CD4-positive, alpha-beta T cell (primary cell): Measurements from ENCODE around the gene WDR54. TPM values are rescaled to one million over a fixed set of nuclear protein-coding genes. Genes with fewer than 3 reads are reported as not detected.

Source experiments
- ATAC-seq: fragments of 200-7000 bp; cut with Tn5 transposase; one replicate; pipeline ENCODE4 v1.10.0; 2022; ENCODE audit warnings: mild to moderate bottlenecking; ENCODE audit not compliant: poor library complexity
- CTCF ChIA-PET: fragments of 350-600 bp; sonication (Branson Sonifier 250); formaldehyde crosslinking; loops from one replicate; lab custom pipeline; 2021; ENCODE audit warnings: antibody characterized with exemption, inconsistent platforms; lab: Charles Lee
- POLR2A ChIA-PET: fragments of 350-600 bp; sonication (Branson Sonifier 250); formaldehyde crosslinking; loops from one replicate; lab custom pipeline; 2021; ENCODE audit warnings: antibody characterized with exemption, inconsistent platforms; lab: Charles Lee
- DNase-seq, 14 experiments: peaks; one replicate each; pipeline ENCODE4 v3.0.0-alpha.2; 2013 to 2020; ENCODE audit warnings: mixed read lengths in 2 of 14
- H3K27ac ChIP-seq, 2 donors: one replicate each; pipeline versions ENCODE4 v1.5.1 to v1.7.0; 2013; ENCODE audit warnings: low read length in 2 of 2, low read depth in 1 of 2, mild to moderate bottlenecking in 1 of 2
- H3K27me3 ChIP-seq, 2 experiments: 1 replicate in 1 of 2; 2 replicates in 1 of 2; pipeline versions ENCODE4 v1.6.1 to v1.7.0; 2013; ENCODE audit warnings: low read length in 2 of 2, control low read depth in 1 of 2, mild to moderate bottlenecking in 1 of 2, moderate library complexity in 1 of 2; ENCODE audit not compliant: insufficient read depth in 2 of 2, control insufficient read depth in 1 of 2
- H3K36me3 ChIP-seq: one replicate; pipeline ENCODE4 v1.6.1; 2013; ENCODE audit warnings: low read length, control low read depth; ENCODE audit not compliant: insufficient read depth
- H3K4me1 ChIP-seq: one replicate; pipeline ENCODE4 v1.6.1; 2013; ENCODE audit warnings: low read length, control low read depth; ENCODE audit not compliant: insufficient read depth
- H3K4me3 ChIP-seq: one replicate; pipeline ENCODE4 v1.5.1; 2013; ENCODE audit warnings: mild to moderate bottlenecking, low read length, moderate library complexity
- H3K9me3 ChIP-seq, 2 experiments: 1 replicate in 1 of 2; 2 replicates in 1 of 2; pipeline versions ENCODE4 v1.6.1 to v1.7.0; 2013; ENCODE audit warnings: low read length in 2 of 2, mild to moderate bottlenecking in 2 of 2, control low read depth in 1 of 2, moderate library complexity in 1 of 2; ENCODE audit not compliant: control insufficient read depth in 1 of 2, insufficient read depth in 1 of 2
- H3K27ac Mint-ChIP-seq: one replicate; pipeline ENCODE4 v1.8.0; 2020; ENCODE audit warnings: mixed read lengths
- H3K27me3 Mint-ChIP-seq: one replicate; pipeline ENCODE4 v1.8.0; 2021; ENCODE audit warnings: mixed read lengths
- H3K36me3 Mint-ChIP-seq: one replicate; pipeline ENCODE4 v1.8.0; 2021; ENCODE audit warnings: low read depth, mixed read lengths
- H3K4me1 Mint-ChIP-seq: one replicate; pipeline ENCODE4 v1.8.0; 2021; ENCODE audit warnings: low read depth, mixed read lengths
- H3K4me3 Mint-ChIP-seq: one replicate; pipeline ENCODE4 v1.8.0; 2020; ENCODE audit warnings: mild to moderate bottlenecking, mixed read lengths
- H3K9me3 Mint-ChIP-seq: one replicate; pipeline ENCODE4 v1.8.0; 2020; ENCODE audit warnings: mixed read lengths
- intact Hi-C, 2 experiments: fragments of 100-400 bp; cut with DNase I in 1 of 2; cut with micrococcal nuclease in 1 of 2; formaldehyde crosslinking; loops; one replicate each; pipeline versions ENCODE4 v1.15.1 to v1.9.0; 2023 to 2025; cut with DNase I, micrococcal nuclease
- polyA plus RNA-seq, 2 donors: library from polyadenylated mRNA; unstranded; fragments of 120-200 nt; gene quantifications; one replicate each; pipeline ENCODE4 v1.2.1, GENCODE V29; 2013
- total RNA-seq, 174 experiments: library from RNA in 2 of 174; stranded (reverse) in 2 of 174; gene quantifications; one replicate each; pipeline ENCODE4 v1.2.3 and lab custom pipeline; 2021 to 2026
- TF ChIP-seq, protein P1 (sequence below): fragments of 200-600 bp; IDR thresholded peaks from one replicate; pipeline ENCODE4 v1.8.0; 2022; ENCODE audit warnings: antibody characterized with exemption, mild to moderate bottlenecking

WDR54 gene, protein sequence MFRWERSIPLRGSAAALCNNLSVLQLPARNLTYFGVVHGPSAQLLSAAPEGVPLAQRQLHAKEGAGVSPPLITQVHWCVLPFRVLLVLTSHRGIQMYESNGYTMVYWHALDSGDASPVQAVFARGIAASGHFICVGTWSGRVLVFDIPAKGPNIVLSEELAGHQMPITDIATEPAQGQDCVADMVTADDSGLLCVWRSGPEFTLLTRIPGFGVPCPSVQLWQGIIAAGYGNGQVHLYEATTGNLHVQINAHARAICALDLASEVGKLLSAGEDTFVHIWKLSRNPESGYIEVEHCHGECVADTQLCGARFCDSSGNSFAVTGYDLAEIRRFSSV
- 10 to 100 TPM; 21.7 to 25.1 TPM for total RNA-seq
- polyA plus RNA-seq (2013, experiment 1 of 2), result 24.8 TPM
- polyA plus RNA-seq (2013, experiment 2 of 2), result 26.1 TPM
- total RNA-seq (lab: John Stamatoyannopoulos, UW), result 1.6 to 62.1 (median 18.9) reads per million in 172 experiments

- no peaks in the 10 kb centered on the region for H3K9me3 Mint-ChIP-seq
- H3K36me3 Mint-ChIP-seq, result peaks cover 10% of the 10 kb centered on the region
- H3K27ac Mint-ChIP-seq, result peak within 1 kb of the TSS; percentile 96
- Histone ChIP-seq H3K9me3 (no peaks in the 10 kb centered on the region), H3K27ac (peak within 1 kb of the TSS; percentile 82 to 98), H3K4me3 (peak within 1 kb of the TSS; percentile 98), H3K27me3 (no peaks in the 10 kb centered on the region), H3K4me1 (peaks cover 20% of the 10 kb centered on the region), H3K36me3 (peaks cover 11% of the 10 kb centered on the region)
- TF ChIP-seq, protein P1, sequence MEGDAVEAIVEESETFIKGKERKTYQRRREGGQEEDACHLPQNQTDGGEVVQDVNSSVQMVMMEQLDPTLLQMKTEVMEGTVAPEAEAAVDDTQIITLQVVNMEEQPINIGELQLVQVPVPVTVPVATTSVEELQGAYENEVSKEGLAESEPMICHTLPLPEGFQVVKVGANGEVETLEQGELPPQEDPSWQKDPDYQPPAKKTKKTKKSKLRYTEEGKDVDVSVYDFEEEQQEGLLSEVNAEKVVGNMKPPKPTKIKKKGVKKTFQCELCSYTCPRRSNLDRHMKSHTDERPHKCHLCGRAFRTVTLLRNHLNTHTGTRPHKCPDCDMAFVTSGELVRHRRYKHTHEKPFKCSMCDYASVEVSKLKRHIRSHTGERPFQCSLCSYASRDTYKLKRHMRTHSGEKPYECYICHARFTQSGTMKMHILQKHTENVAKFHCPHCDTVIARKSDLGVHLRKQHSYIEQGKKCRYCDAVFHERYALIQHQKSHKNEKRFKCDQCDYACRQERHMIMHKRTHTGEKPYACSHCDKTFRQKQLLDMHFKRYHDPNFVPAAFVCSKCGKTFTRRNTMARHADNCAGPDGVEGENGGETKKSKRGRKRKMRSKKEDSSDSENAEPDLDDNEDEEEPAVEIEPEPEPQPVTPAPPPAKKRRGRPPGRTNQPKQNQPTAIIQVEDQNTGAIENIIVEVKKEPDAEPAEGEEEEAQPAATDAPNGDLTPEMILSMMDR, result no peak
- H3K4me1 Mint-ChIP-seq, result peaks cover 39% of the 10 kb centered on the region
- POLR2A ChIA-PET, result interaction anchor here (0.7 to 3.0 kb wide), 14 partner anchors 18 to 242 kb away, joined by 3 to 25 read pairs (median 5); partner anchors contain the start of genes CCDC142, INO80B, MOB1A and MRPL53
- peak within 1 kb of the TSS; percentile 100 for H3K4me3 Mint-ChIP-seq
- CTCF ChIA-PET, result interaction anchor here (1.0 to 1.3 kb wide), 3 partner anchors 30 to 62 kb away, joined by 4 to 7 read pairs (median 6); partner anchors contain the start of genes CCDC142, INO80B and TTC31
- DNase-seq (peak; percentile 85 to 97 (median 94)), ATAC-seq (peak; percentile 82)
- intact Hi-C loops, result loop anchor here (1.0 to 5.0 kb wide), 4 partner anchors 33 to 62 kb away; partner anchors contain the start of genes INO80B (in 1 of the 2), MRPL53 (in 1 of the 2) and TTC31 (in 1 of the 2)
- H3K27me3 Mint-ChIP-seq, result no peaks in the 10 kb centered on the region
Measured at GRCh38 chr2:74421221-74421870, at the start of gene WDR54, which contains the start of gene C2orf81. Gene WDR54 (plus strand): TSS chr2:74421730. CDS start chr2:74422154, 424 bp downstream. Gene C2orf81 (minus strand): TSS chr2:74421619. CDS start chr2:74421560, 59 bp downstream.

GRCh38 chr2:74372674-74373073 lies 48.9 kb upstream of the WDR54 start:
- intact Hi-C loops, result no loop called here
- no peak overlapping the region for H3K4me3 ChIP-seq
- H3K9me3 Mint-ChIP-seq, result no peaks in the 10 kb centered on the region
- H3K36me3 ChIP-seq, result peaks cover 66% of the 10 kb centered on the region
- CTCF ChIA-PET, result no interaction called here
- TF ChIP-seq, protein P1, result no peak
- ATAC-seq (no peak), DNase-seq (no peak)
- no peaks in the 10 kb centered on the region for H3K27me3 Mint-ChIP-seq
- no peaks in the 10 kb centered on the region for H3K27me3 ChIP-seq
- no peak overlapping the region for H3K4me3 Mint-ChIP-seq
- no peaks in the 10 kb centered on the region for H3K9me3 ChIP-seq
- POLR2A ChIA-PET, result no interaction called here
- no peak overlapping the region for H3K27ac Mint-ChIP-seq
- H3K4me1 Mint-ChIP-seq, result no peaks in the 10 kb centered on the region
- peaks cover 80% of the 10 kb centered on the region for H3K36me3 Mint-ChIP-seq
- H3K4me1 ChIP-seq, result peaks cover 5% of the 10 kb centered on the region
- no peak overlapping the region for H3K27ac ChIP-seq

DNA sequence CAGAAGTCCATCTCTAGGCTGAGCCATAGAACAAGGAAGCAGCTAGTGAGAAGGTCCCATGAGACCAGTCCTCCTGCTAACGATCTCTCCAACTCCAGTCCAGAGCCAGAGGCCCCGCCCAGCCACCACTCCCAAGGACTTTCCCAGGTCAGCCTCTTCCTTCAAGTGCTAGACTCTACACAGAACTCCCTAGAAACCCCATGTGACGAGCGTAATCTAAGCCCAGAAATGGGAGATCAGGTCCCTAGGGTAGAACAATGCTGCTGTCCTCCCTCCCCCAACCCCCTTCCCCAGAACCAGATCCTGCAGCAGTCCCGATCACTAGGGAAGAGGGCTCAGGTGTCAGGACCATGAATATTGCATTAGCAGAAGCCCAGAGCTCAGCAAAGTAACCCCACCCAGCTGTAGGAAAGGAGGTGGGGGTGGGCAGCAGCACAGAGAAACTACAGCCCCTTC lies 48.3 kb upstream of the WDR54 start:
- no peak overlapping the region for H3K27ac Mint-ChIP-seq
- DNase-seq (no peak), ATAC-seq (no peak)
- TF ChIP-seq, protein P1, result no peak
- ChIA-PET CTCF (no interaction called here), POLR2A (no interaction called here)
- H3K9me3 Mint-ChIP-seq, result no peaks in the 10 kb centered on the region
- no peaks in the 10 kb centered on the region for H3K27me3 ChIP-seq
- no peaks in the 10 kb centered on the region for H3K9me3 ChIP-seq
- H3K27me3 Mint-ChIP-seq, result no peaks in the 10 kb centered on the region
- H3K4me3 ChIP-seq, result no peak overlapping the region
- no peaks in the 10 kb centered on the region for H3K4me1 Mint-ChIP-seq
- intact Hi-C loops, result no loop called here
- H3K4me3 Mint-ChIP-seq, result no peak overlapping the region
- H3K27ac ChIP-seq, result no peak overlapping the region
- H3K36me3 Mint-ChIP-seq, result peaks cover 79% of the 10 kb centered on the region
- peaks cover 5% of the 10 kb centered on the region for H3K4me1 ChIP-seq
- H3K36me3 ChIP-seq, result peaks cover 66% of the 10 kb centered on the region
